Globus pallidus (tissue), 1 donor: ENCODE results near the gene SPARCL1.

ENCODE experiments used
- DNase-seq: peaks from one replicate; pipeline ENCODE4 v3.0.0-alpha.2; 2015; ENCODE audit warnings: low spot score

The SPARCL1 gene

DNA sequence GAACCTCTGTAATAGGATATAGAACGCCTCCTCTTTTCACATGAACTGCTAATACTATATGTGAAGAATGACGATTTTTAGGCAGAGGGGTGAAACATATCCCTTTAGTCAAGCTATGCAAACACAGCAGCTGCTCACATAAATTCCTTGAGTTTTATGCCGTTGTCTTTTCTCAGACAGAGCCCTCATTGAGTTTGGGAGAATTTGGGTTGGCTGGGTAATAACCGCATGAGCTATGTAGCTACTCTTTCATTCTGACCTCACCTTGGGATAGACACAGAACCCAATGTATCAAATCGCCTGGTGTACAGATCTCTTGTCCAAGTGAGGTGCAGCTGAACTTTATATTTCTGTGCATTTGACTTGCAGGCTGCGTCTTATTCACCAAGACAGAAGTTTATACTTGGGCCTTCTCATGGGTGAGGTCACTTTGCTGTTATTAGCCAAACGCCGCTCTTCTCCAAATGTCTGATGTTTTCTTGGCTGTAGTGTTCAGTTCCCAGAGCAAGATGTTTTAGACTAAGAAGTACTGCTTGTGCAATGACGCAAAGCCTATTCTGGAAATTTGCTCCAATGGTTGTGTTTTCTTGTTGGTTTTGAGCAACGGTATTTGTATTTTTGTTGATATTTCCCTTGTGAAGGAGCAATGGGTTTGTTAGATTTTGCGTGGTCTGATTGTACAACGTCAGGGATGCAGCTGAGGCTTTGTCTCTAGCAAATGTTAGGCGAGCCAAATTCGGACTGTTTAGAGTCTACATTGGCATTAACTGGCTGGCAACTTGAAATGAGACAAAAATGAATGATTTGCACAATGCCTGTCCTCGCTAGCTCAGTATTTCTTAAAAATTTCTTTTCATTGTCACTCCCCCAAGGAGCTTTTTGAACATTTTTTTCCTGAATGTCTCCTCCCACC lies 11.2 kb upstream of the SPARCL1 start:
- DNase-seq, result no peak

DNA sequence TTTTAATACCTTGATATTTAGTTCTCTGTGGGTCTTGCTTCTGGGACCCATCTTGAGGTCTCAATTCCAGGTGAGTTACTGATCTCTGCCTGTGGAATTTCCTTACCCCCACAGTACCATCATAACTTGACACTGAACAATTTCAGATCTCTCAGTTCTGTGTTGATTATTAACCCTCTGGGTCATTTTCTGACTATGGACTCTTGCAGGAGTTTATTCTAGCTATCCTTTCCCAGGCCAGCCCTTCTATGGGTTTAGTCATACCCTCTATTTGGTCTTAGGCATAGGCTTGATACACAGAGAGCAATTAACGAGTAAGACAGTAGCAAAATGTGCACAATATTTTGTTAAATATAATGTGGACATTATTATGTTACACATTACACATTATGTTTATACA lies 3.7 kb upstream of the SPARCL1 start:
- no peak for DNase-seq

GRCh38 chr4:87532109-87532508 lies 2.9 kb upstream of the SPARCL1 start:
- no peak for DNase-seq

DNA sequence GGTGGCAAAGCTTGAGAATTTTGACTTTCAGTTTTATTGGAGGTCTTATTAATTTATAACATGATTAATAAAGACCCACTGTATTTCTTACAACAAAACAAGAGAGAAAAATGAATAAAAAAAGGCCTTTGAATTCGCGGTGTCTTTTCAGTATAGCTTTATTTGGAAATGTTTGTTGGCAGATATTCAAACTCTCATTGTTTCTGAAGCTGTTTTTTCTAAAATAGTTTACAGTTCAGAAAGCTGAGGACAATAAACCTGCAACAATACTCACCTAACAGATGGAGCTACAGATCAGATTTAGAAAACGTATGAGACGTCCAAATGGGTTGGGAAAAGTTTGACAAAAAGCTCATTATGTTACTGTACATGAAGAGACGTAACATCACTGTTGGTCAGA lies 2.4 kb upstream of the SPARCL1 start:
- no peak for DNase-seq

- no peak for DNase-seq
These were observed 1.7 kb upstream of the SPARCL1 start for GRCh38 chr4:87530868-87531267.

GRCh38 chr4:87530229-87530628 lies 1.1 kb upstream of the SPARCL1 start:
- DNase-seq, result no peak

- no peak for DNase-seq
These were observed 1.6 kb downstream of the SPARCL1 start for GRCh38 chr4:87527431-87528220.

GRCh38 chr4:87525636-87526295 lies 3.4 kb downstream of the SPARCL1 start:
- peak; percentile 71 for DNase-seq

- no peak for DNase-seq
These were observed 4.7 kb downstream of the SPARCL1 start for GRCh38 chr4:87524456-87524855.

GRCh38 chr4:87523307-87523706 lies 5.9 kb downstream of the SPARCL1 start:
- DNase-seq, result no peak

DNA sequence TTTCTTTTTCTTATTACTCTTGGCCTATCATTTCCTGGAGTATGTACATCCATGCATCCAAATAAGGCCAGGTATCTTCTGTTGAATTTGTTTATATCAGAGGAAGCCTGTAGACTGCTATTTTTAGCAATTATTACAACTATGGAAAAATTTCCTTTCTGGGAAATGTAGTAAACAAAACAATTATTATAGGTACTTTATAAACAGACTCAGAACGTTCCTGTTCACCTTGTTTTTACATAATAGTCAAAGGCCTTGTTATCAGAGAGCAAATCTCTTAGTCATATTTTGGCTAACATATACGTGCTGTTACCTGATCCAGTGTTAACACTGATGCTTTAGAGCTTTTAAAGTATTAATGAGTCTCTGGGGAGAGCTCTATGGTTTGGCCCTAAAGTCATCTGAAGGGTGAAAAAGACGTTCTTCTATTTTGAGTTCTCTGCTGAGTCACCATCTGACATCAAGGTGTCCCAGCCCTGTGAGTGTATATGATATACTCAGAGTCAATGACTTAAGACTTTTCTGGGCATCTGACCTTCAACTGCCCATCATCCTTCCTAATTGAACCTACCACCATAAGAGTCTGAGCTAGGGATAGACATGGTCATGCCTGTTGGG lies 7.3 kb downstream of the SPARCL1 start:
- DNase-seq, result no peak

DNA sequence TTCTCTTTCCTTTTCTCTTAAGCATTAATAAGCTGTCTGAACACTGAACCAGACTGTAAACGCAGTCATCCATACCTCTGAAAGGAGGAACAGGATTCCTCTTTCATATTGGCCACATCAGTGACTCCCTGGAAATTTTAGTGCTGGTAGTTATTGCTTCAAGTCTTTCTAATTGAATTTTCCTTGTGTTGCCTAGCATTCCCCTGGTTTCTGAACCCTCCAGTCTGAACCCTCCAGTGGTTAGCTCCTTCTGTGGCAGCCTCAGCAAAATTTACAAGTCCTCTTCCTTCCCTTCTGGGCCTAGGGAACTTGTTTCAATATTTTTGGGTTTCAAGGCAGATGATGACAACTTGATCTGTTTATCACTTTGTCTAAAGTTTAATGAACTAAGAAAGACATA lies 7.9 kb downstream of the SPARCL1 start:
- DNase-seq, result no peak

DNA sequence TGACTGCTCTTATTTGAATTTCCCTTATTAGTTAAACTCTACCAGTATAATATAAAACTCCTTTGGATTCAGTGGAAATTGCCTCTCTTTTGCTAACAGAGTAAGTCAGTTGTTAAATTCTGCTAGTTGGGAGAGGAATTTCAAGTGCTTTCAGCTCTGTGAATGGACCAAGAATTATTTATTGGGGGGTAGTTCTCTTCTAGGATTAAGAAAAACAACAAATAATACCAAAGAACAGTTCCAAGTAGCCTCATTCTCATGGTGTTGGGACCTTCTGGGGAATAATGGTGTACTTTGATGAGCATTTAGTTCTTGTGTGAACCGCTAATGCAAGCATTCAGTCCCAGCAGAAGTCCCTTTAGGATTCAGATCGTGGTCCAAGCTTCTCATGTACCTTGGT lies 11.6 kb downstream of the SPARCL1 start:
- no peak for DNase-seq

DNA sequence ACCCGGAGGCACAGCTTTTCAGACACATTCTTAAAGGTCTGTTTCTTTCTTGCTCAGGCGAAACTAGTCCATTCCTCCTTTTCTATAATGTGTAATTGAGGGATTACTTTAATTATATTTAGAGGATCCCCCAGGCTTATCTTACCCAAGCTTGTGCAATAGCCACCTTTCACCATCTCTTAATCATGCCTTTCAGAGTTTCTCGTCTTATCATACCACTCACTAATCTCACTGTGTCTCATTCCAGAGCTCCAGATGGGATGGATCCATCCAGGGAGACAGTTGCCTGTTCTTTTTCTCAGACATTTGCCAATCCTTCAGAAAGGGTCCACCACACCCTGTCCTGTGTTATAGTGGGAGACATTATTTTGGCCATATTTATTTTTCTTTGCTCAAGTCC lies 12.5 kb downstream of the SPARCL1 start:
- no peak for DNase-seq

DNA sequence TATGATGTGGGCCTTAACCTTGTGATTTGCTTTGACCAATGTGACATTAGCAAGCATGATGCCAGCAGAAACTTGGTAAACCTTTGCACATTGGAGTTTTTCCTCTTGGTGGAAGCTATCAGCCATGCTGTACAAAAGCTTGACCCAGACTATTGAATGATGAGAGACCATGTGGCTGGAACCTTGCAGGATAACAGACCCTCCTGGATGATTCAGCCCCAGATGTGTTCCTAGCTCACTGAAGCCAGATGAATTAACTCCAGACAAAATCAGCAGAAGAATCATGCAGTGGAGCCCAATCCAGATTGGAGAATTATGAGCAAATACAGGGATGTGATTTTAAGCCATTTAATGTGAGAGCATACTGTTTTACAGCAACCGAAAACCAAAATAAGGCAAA lies 16.8 kb downstream of the SPARCL1 start:
- DNase-seq, result no peak

- no peak for DNase-seq
These were observed 17.7 kb downstream of the SPARCL1 start for GRCh38 chr4:87511500-87511899.

DNA sequence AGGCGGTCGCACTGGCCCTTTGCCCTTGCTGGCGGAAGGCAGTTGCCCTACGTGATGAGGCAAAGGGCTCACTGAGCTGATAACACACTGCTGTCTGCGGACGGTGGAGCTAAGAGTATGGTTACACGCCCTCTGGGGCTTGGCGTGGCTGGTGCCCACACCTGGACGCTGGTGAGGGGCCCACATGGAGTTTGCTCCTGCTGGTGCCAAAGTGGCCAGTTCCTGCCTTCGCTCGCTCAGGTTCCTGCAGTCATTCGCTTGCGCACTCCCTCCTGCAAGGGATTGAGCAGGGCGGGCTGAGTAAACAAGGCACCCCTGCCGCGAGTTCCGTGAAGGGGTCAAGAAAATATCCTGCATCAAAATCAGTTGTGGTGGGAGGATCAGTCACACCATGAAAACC lies 18.4 kb downstream of the SPARCL1 start:
- DNase-seq, result no peak

- DNase-seq, result no peak
These were observed 22.0 kb downstream of the SPARCL1 start for GRCh38 chr4:87506974-87507701.

DNA sequence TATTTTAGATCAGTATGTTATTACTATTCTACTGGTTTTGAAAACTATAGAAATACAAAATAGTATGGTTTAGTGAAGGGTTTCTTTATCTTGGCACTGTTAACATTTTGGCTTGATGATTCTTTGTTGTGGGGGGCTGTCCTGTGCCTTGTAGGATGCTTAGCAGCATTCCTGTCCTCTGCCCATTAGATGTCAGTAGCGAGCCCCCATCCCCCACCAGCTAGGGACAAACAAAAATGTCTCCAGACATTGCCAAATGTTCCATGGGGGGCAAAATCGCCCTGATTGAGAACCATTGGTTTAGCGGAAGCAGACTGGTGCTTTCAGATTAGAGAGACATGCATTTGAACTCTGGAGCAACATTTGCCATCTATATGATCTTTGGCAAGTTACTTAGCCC lies 23.3 kb downstream of the SPARCL1 start:
- no peak for DNase-seq

- peak; percentile 53 for DNase-seq
These were observed 26.5 kb downstream of the SPARCL1 start for GRCh38 chr4:87502580-87503238.

- DNase-seq, result no peak
These were observed 29.1 kb downstream of the SPARCL1 start for GRCh38 chr4:87500092-87500462.
